Stimulated activated CD4-positive, alpha-beta T cell treated with anti-CD3 and anti-CD28 coated beads, Interleukin-12 subunit alpha, Interleukin-12 subunit beta, amount 100 ng/mL, for 4 hours (primary cell): Measurements from ENCODE around the gene RCOR1.
"Not testable (repeated sequence)": the region's sequence is repeated elsewhere in the genome, so short reads cannot be mapped to it uniquely, and the experiment has no call there.

ENCODE experiments used
- DNase-seq: peaks from one replicate; pipeline ENCODE4 v3.0.0-alpha.2; 2020

RCOR1 gene

DNA sequence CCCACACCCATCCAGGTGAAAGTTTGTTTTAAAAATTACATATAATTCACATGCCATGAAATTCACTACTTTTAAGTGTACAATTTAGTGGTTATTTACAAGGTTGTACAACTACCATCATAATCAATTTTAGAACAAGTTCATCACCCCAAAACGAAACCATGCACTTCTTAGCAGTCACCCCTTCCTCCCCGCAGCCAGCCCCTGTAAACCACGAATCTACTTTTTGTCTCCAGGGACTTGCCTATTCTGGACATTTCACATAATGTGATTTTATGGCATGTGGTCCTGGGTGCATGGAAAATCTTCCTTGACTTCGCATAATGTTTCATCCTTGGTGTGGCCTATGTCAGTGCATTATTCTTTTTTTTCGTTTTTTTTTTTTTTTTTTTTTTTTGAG lies 165.6 kb downstream of the RCOR1 start:
- no peak for DNase-seq

DNA sequence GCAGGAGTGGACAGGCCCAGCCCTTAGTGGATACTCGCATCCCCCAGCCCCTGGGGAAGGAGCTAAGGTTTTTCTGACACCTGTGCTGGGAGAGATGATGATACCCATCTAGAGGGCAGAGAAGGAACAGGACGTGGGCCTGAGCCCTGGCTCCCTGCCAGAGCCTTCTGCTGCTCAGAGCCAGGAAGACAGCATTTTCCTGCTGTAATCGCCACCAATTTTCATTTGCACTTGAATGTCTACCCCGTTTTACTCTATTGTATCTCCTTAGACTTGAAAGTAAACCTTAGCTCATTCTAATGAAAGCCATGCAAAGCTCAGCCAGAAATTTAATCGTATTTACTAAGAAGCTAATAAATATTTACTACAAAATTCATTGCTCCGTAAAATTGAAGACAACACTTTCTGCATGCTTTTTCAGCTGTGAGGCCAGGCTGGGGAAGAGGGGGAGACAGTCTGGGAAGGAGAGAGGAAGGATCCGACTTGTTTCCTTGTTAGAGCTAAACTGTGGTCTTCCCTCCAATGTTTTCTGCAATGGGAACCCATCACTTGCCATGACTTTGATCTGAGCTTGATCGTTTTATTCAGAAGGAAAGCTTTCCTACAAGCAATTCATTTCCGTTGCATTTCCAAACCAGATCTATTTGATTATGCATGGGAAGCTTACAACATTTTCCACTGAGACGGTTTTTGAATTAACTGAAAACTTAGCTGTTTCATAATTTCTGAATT lies 167.2 kb downstream of the RCOR1 start:
- DNase-seq: no peak

- no peak for DNase-seq
These were observed 168.2 kb downstream of the RCOR1 start for GRCh38 chr14:102760496-102761193.

DNA sequence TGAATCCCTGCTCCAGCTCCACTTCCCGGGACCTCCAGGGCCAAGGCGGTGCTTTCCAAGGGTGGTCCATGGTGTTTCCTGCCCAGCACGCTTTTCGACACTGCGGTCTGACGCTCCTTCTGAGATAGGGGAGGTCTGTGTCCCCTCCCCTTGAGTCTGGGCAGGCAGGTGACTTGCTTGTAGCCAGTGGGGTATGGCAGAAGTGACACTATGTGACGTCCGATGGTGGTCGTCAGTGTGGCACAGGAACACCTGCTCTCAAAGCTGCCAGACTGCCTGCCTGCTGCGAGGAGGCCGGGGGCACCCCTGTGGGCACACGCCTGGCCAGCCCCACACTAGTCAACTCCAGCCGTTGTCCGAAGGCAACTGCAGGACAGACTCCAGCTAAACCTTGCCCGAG lies 168.8 kb downstream of the RCOR1 start:
- DNase-seq: no peak

- DNase-seq: no peak
These were observed 171.8 kb downstream of the RCOR1 start for GRCh38 chr14:102764220-102764671.

DNA sequence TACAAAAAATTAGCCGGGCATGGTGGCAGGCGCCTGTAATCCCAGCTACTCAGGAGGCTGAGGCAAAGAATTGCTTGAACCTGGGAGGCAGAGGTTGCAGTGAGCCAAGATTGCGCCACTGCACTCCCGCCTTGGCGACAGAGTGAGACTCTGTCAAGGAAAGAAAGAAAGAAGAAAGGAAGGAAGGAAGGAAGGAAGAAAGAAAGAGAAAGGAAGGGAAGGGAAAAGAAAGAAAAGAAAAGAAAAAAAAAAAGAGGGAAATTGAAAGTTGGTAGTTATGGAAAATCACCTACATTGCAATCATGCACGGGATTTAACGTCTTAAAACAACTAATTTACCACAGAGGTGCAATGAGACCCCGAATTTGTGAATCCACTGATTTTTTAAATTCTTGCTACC lies 173.3 kb downstream of the RCOR1 start:
- not testable (repeated sequence) for DNase-seq

DNA sequence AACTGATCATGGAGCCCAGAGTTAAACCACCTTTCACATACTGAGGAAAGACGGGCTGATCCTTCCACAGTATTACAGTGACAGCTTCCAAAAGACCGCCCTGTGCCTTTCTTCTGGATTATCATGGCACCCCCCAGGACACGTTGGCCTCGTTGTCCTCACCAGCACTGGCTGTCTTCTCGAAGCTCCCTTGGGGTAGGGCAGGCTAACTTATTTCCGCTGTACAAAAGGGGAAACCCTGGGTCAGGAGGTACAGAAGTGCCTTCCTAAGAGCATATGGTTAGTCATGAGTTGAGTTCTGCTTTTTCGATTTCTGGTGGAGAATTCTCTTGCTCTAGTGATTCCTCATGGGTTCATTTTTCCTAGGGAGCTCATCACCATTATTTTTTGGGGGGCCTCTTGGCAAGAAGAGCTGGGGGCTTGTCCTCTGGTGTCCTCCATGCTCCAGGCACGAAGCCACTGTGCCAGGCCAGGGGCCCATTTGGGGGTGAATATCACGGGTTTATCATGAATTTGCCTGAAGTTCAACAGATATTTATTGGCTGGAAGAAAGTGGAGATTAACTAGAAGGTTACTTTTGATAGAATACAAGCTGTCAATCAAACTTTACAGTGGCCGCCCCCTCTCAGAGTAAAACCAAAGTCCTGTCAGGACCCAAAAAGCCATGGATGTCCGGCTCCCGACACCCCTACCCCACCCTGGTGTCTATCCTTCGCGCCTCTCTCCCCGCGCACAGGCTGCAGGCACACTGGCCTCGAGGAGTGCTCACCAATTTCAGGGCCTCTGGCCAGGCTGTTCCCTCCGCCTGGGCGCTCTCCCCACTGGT lies 176.0 kb downstream of the RCOR1 start:
- DNase-seq: no peak

- DNase-seq: no peak
These were observed 176.5 kb downstream of the RCOR1 start for GRCh38 chr14:102769049-102769327.

GRCh38 chr14:102770147-102771123 lies 178.0 kb downstream of the RCOR1 start:
- no peak for DNase-seq

DNA sequence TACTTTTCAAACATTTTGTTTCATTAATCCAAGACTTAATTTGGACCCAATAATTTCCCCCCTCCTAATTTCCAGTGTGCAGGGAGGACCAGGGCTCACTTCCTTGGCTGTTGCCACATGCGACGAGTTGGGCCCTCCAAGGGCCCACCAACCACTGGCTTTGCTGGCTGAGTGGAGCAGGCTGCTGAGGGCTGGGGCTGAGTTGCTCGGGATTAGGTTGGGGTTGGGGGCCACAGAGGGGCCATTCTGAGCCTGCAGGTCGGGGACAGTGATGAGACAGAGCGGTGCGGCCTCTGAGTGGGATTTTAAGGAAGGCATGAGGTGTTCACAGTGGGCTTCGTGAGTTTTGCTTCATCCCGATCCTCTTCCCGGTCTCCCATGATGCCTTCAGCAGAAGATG lies 178.7 kb downstream of the RCOR1 start:
- no peak for DNase-seq

GRCh38 chr14:102772781-102773570 lies 180.5 kb downstream of the RCOR1 start:
- no peak for DNase-seq

DNA sequence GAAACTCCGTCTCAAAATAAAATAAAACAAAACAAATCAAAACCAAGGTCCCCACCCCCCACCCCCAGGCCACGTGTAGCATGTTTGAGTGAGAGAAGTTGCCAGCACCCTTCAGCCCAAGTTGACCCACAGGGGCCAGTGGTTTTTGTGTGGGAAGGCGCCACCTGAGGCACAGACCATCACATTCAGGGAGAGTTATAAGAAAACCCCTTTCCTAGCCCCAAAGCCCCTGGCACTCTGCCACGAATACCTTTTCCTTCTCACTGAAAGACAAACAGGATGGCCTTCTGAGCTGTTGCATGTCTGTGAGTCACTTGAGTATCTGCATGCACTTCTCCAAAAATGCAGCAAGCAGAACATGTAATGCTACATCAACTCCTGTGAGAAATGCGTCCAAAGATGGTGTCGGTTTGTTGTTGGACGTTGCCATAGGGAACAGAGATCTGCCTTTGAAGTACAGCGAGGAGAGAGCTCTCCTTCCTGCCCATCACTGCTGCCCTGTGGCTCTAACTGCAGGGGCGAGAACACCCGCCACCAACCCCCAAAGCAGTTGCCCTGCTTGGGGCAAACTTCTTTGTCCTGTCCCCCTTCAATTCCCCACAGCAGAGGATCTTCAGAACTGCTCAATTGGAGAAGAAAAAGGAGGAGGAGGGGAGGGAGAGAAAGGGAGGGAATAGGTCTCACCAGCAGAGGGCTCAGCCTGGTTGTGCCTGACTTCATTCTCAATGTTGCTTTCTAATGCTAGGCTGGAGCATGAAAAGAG lies 182.1 kb downstream of the RCOR1 start:
- DNase-seq: peak; percentile 32

- DNase-seq: peak; percentile 16
These were observed 183.7 kb downstream of the RCOR1 start for GRCh38 chr14:102775855-102776760.

- DNase-seq: peak; percentile 79
These were observed 184.6 kb downstream of the RCOR1 start, which contains the start of gene TRAF3 for GRCh38 chr14:102776761-102777710. TSS of gene TRAF3 (plus strand) at chr14:102777449. CDS start at chr14:102870202, 92,753 bp downstream.

GRCh38 chr14:102777711-102778337 lies 185.4 kb downstream of the RCOR1 start:
- DNase-seq: peak; percentile 24

DNA sequence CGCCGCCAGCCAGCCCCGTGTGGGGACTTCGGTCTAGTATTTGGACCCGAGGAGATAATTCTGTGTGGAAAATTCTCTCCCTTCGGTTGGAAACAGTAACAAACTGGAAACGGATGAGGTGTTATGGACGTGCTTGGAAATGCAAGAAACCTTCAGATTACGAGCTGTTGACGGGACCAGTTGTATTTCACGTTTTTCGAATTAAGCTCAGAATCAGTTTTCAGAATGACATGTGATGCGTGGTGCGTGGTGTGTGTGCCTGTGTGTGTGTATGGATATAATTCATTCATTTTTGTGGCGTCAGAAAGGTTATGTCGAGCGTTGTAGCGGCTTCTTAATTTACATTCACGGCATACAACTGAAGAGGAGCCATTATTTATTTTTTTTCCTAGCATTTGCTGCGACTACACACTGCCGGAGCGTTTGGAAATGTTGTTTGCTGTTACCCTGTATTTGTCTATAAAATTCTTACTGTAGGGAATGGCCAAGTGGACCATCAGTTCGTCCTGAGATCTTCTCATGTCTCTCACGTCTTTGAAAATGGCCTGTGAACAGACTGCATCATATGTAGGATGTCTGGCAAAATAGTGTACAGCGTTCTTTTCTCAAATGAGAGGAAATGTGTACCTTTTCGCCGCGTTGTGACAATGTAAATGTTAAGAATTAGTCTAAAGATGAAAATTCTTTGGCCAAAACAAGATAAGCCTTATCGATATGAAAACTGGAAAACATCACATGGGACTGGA lies 186.1 kb downstream of the RCOR1 start:
- peak; percentile 22 for DNase-seq

- no peak for DNase-seq
These were observed 186.6 kb downstream of the RCOR1 start for GRCh38 chr14:102779084-102779462.
